Smooth muscle cell (in vitro differentiated cells): ENCODE results near the gene ANKIB1. TPM values are rescaled to one million over a fixed set of nuclear protein-coding genes. Genes with fewer than 3 reads are reported as not detected.

ENCODE experiments used
- DNase-seq: peaks from one replicate; lab custom pipeline; 2025; ENCODE audit not compliant: unreplicated experiment; lab: John Stamatoyannopoulos, UW
- H2AFZ ChIP-seq: fragments of 200-600 bp; sonication (generic); 2 replicates; pipeline ENCODE4 v1.6.0; 2016; ENCODE audit warnings: antibody characterized with exemption, low read depth, mild to moderate bottlenecking
- H3F3A ChIP-seq: fragments of 200-600 bp; sonication (generic); 2 replicates; pipeline ENCODE4 v1.6.0; 2017; ENCODE audit warnings: antibody characterized with exemption, low read depth
- H3K27ac ChIP-seq: fragments of 200-600 bp; sonication (generic); 2 replicates; pipeline ENCODE4 v1.5.1; 2016; ENCODE audit warnings: low read depth, mild to moderate bottlenecking
- H3K27me3 ChIP-seq: fragments of 200-600 bp; sonication (generic); 2 replicates; pipeline ENCODE4 v1.6.1; 2016; ENCODE audit warnings: low read depth, mild to moderate bottlenecking
- H3K36me3 ChIP-seq: fragments of 200-600 bp; sonication (generic); 2 replicates; pipeline ENCODE4 v1.5.1; 2016; ENCODE audit warnings: low read depth
- H3K4me1 ChIP-seq: fragments of 200-600 bp; sonication (generic); 2 replicates; pipeline ENCODE4 v1.5.1; 2016; ENCODE audit warnings: low read depth
- H3K4me2 ChIP-seq: fragments of 200-600 bp; sonication (generic); 2 replicates; pipeline ENCODE4 v1.6.0; 2016; ENCODE audit warnings: mild to moderate bottlenecking
- H3K4me3 ChIP-seq: fragments of 200-600 bp; sonication (generic); 2 replicates; pipeline ENCODE4 v1.5.1; 2016; ENCODE audit warnings: mild to moderate bottlenecking
- H3K79me2 ChIP-seq: fragments of 200-600 bp; sonication (generic); 2 replicates; pipeline ENCODE4 v1.6.0; 2016; ENCODE audit warnings: low read depth, mild to moderate bottlenecking
- H3K9ac ChIP-seq: fragments of 200-600 bp; sonication (generic); 2 replicates; pipeline ENCODE4 v1.6.0; 2016; ENCODE audit warnings: low read depth
- H3K9me3 ChIP-seq: fragments of 200-600 bp; sonication (generic); replicated peaks from 2 replicates; pipeline ENCODE4 v1.5.1; 2016; ENCODE audit warnings: low read depth
- H4K20me1 ChIP-seq: fragments of 200-600 bp; sonication (generic); 2 replicates; pipeline ENCODE4 v1.6.0; 2016; ENCODE audit warnings: low read depth
- WGBS: methylation state at CpG from one replicate; pipeline ENCODE4 v1.1.7; 2016; ENCODE audit warnings: low lambda C conversion rate; 5-methylcytosine and 5-hydroxymethylcytosine counted together
- polyA plus RNA-seq: library from polyadenylated mRNA; unstranded; fragments of >200 nt; fragmentation: Nextera tagmentation; extraction: Ambion mirVana; gene quantifications from 2 replicates; pipeline ENCODE4 v1.2.1, GENCODE V29; 2016
- total RNA-seq: library from RNA; depleted of rRNA; stranded (reverse); fragments of >200 nt; gene quantifications from 2 replicates; pipeline ENCODE4 v1.2.3, GENCODE V29; 2014
- TF ChIP-seq, protein P1 (sequence below): fragments of 200-600 bp; sonication (generic); IDR thresholded peaks from 2 replicates; pipeline ENCODE4 v1.5.1; 2017; ENCODE audit warnings: borderline replicate concordance, mild to moderate bottlenecking, antibody characterized with exemption; ENCODE audit not compliant: insufficient read depth, poor library complexity, severe bottlenecking

Gene ANKIB1
- total and polyA plus RNA-seq, 2 experiments from 2014 or later = 12.9 to 57.4 TPM

DNA sequence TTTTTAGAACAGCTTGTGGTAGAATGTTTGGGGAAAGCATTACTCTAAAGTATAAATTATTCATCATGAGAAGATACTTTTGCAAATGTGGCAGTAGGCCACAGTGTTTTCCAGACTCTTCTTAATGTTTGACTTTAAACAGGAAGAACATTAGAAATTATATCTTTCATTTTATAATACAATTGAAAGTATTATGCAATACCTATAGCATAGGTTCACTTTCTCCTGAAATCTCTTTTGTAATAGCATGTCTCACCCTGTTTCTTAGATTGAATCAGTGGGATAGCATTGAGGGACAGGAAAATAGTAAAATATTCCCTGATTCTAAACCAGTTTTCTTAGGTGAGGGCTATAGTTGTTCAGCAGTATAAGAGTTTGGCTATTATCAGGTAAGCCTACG is 23.1 kb downstream of the ANKIB1 start:
- H3F3A ChIP-seq = no peaks in the 10 kb centered on the region
- H3K4me2 ChIP-seq = no peak overlapping the region
- no peak overlapping the region for H2AFZ ChIP-seq
- H3K4me3 ChIP-seq = no peak overlapping the region
- no peak overlapping the region for H3K27ac ChIP-seq
- H3K79me2 ChIP-seq = peaks cover 93% of the 10 kb centered on the region
- no peaks in the 10 kb centered on the region for H3K27me3 ChIP-seq
- TF ChIP-seq, protein P1, sequence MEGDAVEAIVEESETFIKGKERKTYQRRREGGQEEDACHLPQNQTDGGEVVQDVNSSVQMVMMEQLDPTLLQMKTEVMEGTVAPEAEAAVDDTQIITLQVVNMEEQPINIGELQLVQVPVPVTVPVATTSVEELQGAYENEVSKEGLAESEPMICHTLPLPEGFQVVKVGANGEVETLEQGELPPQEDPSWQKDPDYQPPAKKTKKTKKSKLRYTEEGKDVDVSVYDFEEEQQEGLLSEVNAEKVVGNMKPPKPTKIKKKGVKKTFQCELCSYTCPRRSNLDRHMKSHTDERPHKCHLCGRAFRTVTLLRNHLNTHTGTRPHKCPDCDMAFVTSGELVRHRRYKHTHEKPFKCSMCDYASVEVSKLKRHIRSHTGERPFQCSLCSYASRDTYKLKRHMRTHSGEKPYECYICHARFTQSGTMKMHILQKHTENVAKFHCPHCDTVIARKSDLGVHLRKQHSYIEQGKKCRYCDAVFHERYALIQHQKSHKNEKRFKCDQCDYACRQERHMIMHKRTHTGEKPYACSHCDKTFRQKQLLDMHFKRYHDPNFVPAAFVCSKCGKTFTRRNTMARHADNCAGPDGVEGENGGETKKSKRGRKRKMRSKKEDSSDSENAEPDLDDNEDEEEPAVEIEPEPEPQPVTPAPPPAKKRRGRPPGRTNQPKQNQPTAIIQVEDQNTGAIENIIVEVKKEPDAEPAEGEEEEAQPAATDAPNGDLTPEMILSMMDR = no peak
- DNase-seq = no peak
- H4K20me1 ChIP-seq = peaks cover 99% of the 10 kb centered on the region
- H3K4me1 ChIP-seq = no peaks in the 10 kb centered on the region
- no peaks in the 10 kb centered on the region for H3K36me3 ChIP-seq
- no peak overlapping the region for H3K9ac ChIP-seq
- H3K9me3 ChIP-seq = no peaks in the 10 kb centered on the region
- 94% methylated on average over 1 of the region's 1 CpG for WGBS

DNA sequence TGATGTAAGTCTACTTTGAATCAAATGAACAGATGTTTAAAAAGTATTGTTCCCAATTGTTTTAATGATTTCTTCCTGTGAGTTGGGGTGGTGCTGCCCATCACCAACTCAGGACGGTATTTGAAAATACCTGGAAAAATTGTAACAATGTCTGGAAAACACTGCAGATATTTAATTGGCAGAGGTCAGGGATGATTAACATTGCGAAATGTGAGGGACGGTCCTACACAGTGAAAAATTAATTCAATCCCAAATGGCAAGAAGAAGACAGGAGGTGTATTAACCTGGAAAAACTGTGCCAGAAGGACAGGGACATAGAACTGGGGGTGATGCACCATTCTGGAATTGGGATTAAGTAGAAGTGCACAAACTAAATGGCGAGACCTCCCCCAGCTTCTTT is 29.6 kb downstream of the ANKIB1 start:
- no peak overlapping the region for H2AFZ ChIP-seq
- H3K27ac ChIP-seq = no peak overlapping the region
- no peaks in the 10 kb centered on the region for H3K36me3 ChIP-seq
- TF ChIP-seq, protein P1 = no peak
- no peak overlapping the region for H3K9ac ChIP-seq
- 98% methylated on average over 4 of the region's 4 CpGs for WGBS
- no peaks in the 10 kb centered on the region for H3F3A ChIP-seq
- no peaks in the 10 kb centered on the region for H3K9me3 ChIP-seq
- no peak overlapping the region for H3K4me3 ChIP-seq
- no peaks in the 10 kb centered on the region for H3K27me3 ChIP-seq
- peaks cover 14% of the 10 kb centered on the region for H3K4me1 ChIP-seq
- H4K20me1 ChIP-seq = peaks cover 100% of the 10 kb centered on the region
- DNase-seq = no peak
- peaks cover 92% of the 10 kb centered on the region for H3K79me2 ChIP-seq
- no peak overlapping the region for H3K4me2 ChIP-seq

DNA sequence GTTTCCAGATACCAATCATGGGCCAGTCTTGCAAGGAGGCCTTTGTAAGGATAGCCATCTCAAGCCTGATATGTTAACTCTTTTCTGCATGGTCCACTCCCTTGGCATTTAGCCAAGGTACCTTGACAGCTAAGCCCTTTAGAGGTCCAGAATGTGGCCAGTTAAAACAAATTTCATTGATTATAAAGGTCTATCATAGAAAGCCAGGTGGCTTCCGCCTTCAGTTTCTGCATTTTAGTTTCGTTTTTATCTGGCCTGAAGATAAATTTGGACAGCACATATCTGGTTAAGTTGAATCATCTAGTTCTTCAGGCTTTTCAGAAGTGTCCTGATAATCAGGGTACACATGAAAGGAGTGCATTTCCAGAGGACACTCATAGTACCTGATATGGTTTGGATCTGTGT is 30.7 kb downstream of the ANKIB1 start:
- Histone ChIP-seq H3K27me3 (no peaks in the 10 kb centered on the region), H3K27ac (no peak overlapping the region), H2AFZ (no peak overlapping the region), H3K36me3 (no peaks in the 10 kb centered on the region), H3F3A (no peaks in the 10 kb centered on the region), H3K9ac (no peak overlapping the region), H3K79me2 (peaks cover 89% of the 10 kb centered on the region), H3K9me3 (no peaks in the 10 kb centered on the region), H3K4me2 (no peak overlapping the region), H3K4me1 (peaks cover 14% of the 10 kb centered on the region), H4K20me1 (peaks cover 100% of the 10 kb centered on the region), H3K4me3 (no peak overlapping the region)
- 98% methylated on average over 2 of the region's 2 CpGs for WGBS
- TF ChIP-seq, protein P1 = no peak
- DNase-seq = no peak

DNA sequence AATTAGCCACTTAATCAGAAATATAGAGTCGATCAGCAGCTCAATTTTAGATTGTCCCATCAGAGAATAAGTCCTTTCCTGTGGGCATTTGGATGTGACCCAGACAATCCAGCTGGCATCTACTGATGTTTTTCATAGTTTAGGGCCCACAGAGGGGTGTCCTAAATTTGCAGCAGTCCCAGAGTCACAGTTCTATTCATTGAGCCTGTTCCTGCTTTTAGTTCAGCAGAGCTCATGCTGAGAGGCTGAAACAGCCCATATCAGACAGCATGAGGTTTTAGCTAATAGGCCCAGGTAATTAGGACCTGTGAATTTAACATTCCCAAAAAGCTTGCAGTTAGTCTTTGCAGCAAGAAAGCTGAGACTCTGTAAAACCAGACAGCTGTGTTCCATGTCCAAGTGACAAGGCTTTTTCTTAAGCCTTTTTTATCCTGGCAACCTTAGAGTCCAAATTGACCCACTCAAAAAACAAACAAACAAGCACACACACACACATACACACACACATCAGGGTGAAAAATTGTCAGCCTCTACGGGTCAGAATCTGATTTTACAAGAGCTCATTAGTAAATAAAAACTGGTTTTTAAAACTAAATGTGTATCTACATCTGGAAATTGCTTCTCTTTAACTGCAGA is 33.7 kb downstream of the ANKIB1 start:
- DNase-seq = no peak
- TF ChIP-seq, protein P1 = no peak
- no peak overlapping the region for H3K4me3 ChIP-seq
- no peaks in the 10 kb centered on the region for H3K9me3 ChIP-seq
- peaks cover 99% of the 10 kb centered on the region for H4K20me1 ChIP-seq
- no peaks in the 10 kb centered on the region for H3K36me3 ChIP-seq
- no peaks in the 10 kb centered on the region for H3K27me3 ChIP-seq
- peaks cover 14% of the 10 kb centered on the region for H3K4me1 ChIP-seq
- no peaks in the 10 kb centered on the region for H3F3A ChIP-seq
- WGBS = 85% methylated on average over 2 of the region's 2 CpGs
- H2AFZ ChIP-seq = no peak overlapping the region
- peaks cover 92% of the 10 kb centered on the region for H3K79me2 ChIP-seq
- no peak overlapping the region for H3K9ac ChIP-seq
- H3K4me2 ChIP-seq = no peak overlapping the region
- no peak overlapping the region for H3K27ac ChIP-seq
